Left ventricle myocardium inferior (tissue), 1 donor: ENCODE measurements around the gene ADORA2A. TPM values are rescaled to one million over a fixed set of nuclear protein-coding genes. Genes with fewer than 3 reads are reported as not detected.
A peak's percentile ranks its signal among the peaks of the same experiment; 100 is the strongest.
"Not testable (repeated sequence)": the region's sequence is repeated elsewhere in the genome, so short reads cannot be mapped to it uniquely, and the experiment has no call there.

Experiments
- DNase-seq: peaks from one replicate; pipeline ENCODE4 v3.0.0-alpha.2; 2020
- H3K27ac ChIP-seq: fragments of 200-600 bp; replicated peaks from 2 replicates; pipeline ENCODE4 v1.8.0; 2021
- H3K27me3 ChIP-seq: fragments of 200-600 bp; 2 replicates; pipeline ENCODE4 v1.8.0; 2021; ENCODE audit warnings: low read depth
- H3K36me3 ChIP-seq: fragments of 200-600 bp; 2 replicates; pipeline ENCODE4 v1.8.0; 2021
- H3K4me1 ChIP-seq: fragments of 200-600 bp; 2 replicates; pipeline ENCODE4 v1.8.0; 2021
- H3K4me3 ChIP-seq: fragments of 200-600 bp; 2 replicates; pipeline ENCODE4 v1.8.0; 2021; ENCODE audit warnings: mild to moderate bottlenecking, moderate library complexity
- H3K9me3 ChIP-seq: fragments of 200-600 bp; replicated peaks from 2 replicates; pipeline ENCODE4 v1.8.0; 2021
- CTCF ChIP-seq: fragments of 200-600 bp; IDR thresholded peaks from 2 replicates; pipeline ENCODE4 v1.8.0; 2021; ENCODE audit warnings: antibody characterized with exemption, mild to moderate bottlenecking, borderline replicate concordance
- intact Hi-C: fragments of 100-400 bp; cut with micrococcal nuclease; formaldehyde crosslinking; loops from one replicate; pipeline ENCODE4 v1.11.0; 2022
- total RNA-seq: library from RNA; stranded (reverse); fragmentation: NEBNext Ultra II Directional; extraction: Animal tissue kit (Norgen Biotek cat#: 25700); gene quantifications from one replicate; pipeline ENCODE4 v1.2.1, GENCODE V29; 2021
- donor health status: DM: no; HTN: yes; CAD: no; lungs with severe emphysema.

ADORA2A gene
- total RNA-seq, 1 donor from 2014 or later = 3.6 TPM

GRCh38 chr22:24485608-24486007, 58.2 kb downstream of the ADORA2A start:
- H3K4me3 ChIP-seq = no peak overlapping the region
- intact Hi-C loops = loop anchor here (10.0 kb wide), 1 partner anchor 61 kb away; the partner anchor contains the start of gene ADORA2A
- H3K27me3 ChIP-seq = no peaks in the 10 kb centered on the region
- H3K9me3 ChIP-seq = no peaks in the 10 kb centered on the region
- TF ChIP-seq CTCF = peak; percentile 68
- no peak overlapping the region for H3K27ac ChIP-seq
- no peak for DNase-seq
- H3K36me3 ChIP-seq = no peaks in the 10 kb centered on the region
- H3K4me1 ChIP-seq = peaks cover 18% of the 10 kb centered on the region

- DNase-seq = no peak
- Histone ChIP-seq H3K27me3 (no peaks in the 10 kb centered on the region), H3K27ac (no peak overlapping the region), H3K4me3 (no peak overlapping the region), H3K36me3 (no peaks in the 10 kb centered on the region), H3K4me1 (peaks cover 18% of the 10 kb centered on the region), H3K9me3 (no peaks in the 10 kb centered on the region)
- intact Hi-C loops = loop anchor here (10.0 kb wide), 1 partner anchor 62 kb away; the partner anchor contains the start of gene ADORA2A
- TF ChIP-seq CTCF = no peak
Observed at GRCh38 chr22:24486501-24486921, 59.1 kb downstream of the ADORA2A start.

GRCh38 chr22:24489011-24489410, 61.6 kb downstream of the ADORA2A start:
- Histone ChIP-seq H3K4me3 (no peak overlapping the region), H3K4me1 (peaks cover 8% of the 10 kb centered on the region), H3K27me3 (no peaks in the 10 kb centered on the region), H3K27ac (no peak overlapping the region), H3K9me3 (no peaks in the 10 kb centered on the region), H3K36me3 (no peaks in the 10 kb centered on the region)
- DNase-seq = no peak
- no peak for TF ChIP-seq CTCF
- intact Hi-C loops = loop anchor here (10.0 kb wide), 1 partner anchor 64 kb away; the partner anchor contains the start of gene ADORA2A

- intact Hi-C loops = loop anchor here (10.0 kb wide), 1 partner anchor 65 kb away; the partner anchor contains the start of gene ADORA2A
- not testable (repeated sequence) for H3K9me3 ChIP-seq, H3K4me1 ChIP-seq, DNase-seq, H3K27ac ChIP-seq, H3K4me3 ChIP-seq, H3K36me3 ChIP-seq, H3K27me3 ChIP-seq
Observed at GRCh38 chr22:24489434-24489833, 62.0 kb downstream of the ADORA2A start.

Other genes starting within 250 kb of the ADORA2A start
- 3.2 TPM for gene SUSD2, start 246.1 kb upstream of the ADORA2A start, total RNA-seq
- 21.1 TPM for gene GGT5, start 182.5 kb upstream of the ADORA2A start, total RNA-seq
- gene SPECC1L, start 156.8 kb upstream of the ADORA2A start, total RNA-seq = 51.9 TPM
- 1.1 TPM for gene UPB1, start 67.7 kb downstream of the ADORA2A start, total RNA-seq
- gene GUCD1, start 127.5 kb downstream of the ADORA2A start, total RNA-seq = 203 TPM
- 69.9 TPM for gene SNRPD3, start 128.4 kb downstream of the ADORA2A start, total RNA-seq
- gene LRRC75B, start 165.5 kb downstream of the ADORA2A start, total RNA-seq = 5.6 TPM
- gene GGT1, start 175.6 kb downstream of the ADORA2A start, total RNA-seq = 1.1 TPM